DND-41 (cell line): Measurements from ENCODE around the gene FOXN3.

ENCODE experiments used
- CTCF ChIP-seq: IDR thresholded peaks from 2 replicates; pipeline ENCODE4 v1.5.1; 2012; ENCODE audit warnings: borderline replicate concordance, low read length, moderate library complexity, mild to moderate bottlenecking; ENCODE audit not compliant: poor library complexity, severe bottlenecking; ENCODE audit errors: extremely low read depth
- EZH2 ChIP-seq: IDR thresholded peaks from 3 replicates; pipeline ENCODE4 v1.6.1; 2012; ENCODE audit warnings: borderline replicate concordance, low read depth, mild to moderate bottlenecking, moderate library complexity, low read length, inconsistent platforms; ENCODE audit not compliant: severe bottlenecking

GRCh38 chr14:89419973-89420482, 3.0 kb upstream of the FOXN3 start:
- no peak for TF ChIP-seq CTCF
- no peak for TF ChIP-seq EZH2
